ENCODE measurements around the gene MAP6D1. TPM values are rescaled to one million over a fixed set of nuclear protein-coding genes. Genes with fewer than 3 reads are reported as not detected.

The MAP6D1 gene
- total RNA-seq, 1 donor from 2014 or later: 1.1 TPM

DNA sequence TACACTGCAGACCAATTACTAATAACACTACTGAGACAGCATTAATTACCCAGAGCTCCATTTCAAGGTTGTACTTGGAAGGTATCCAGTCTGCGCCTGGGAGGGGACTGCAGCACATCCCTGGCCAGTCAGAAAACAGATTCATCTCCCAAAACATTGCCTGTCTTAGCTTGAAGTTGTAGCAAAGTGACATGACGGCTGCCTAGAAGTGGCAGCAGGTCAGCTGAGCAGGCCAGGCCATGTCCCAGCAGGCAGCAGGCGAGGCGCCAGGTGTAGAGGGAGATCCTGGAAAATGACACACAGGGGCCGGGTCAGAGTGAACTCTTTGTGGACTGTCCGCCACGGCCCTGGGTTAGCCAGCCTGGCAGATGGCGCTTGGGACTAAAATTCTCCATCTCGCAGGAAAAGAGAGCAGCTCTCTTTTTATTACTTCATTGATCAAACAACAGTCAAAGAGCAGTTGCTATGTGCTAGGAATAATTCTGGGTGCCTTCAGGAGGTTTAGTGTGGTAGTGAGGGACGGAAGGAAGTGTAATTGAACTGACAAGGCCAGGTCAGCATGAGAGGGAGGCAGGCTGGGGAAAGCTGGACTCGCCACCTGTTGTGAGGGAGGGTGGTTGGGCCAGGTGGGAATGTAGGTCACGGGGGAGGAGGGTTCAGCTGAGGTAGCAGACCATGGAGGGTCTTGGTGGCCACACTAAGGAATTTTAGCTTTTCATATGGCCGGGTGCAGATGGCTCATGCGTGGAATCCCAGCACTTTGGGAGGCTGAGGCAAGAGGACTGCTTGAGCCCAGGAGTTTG lies 1.3 kb upstream of the MAP6D1 start:
- DNase-seq (ENCODE audit: low spot score) (no peak), ATAC-seq (peak; percentile 25)
- intact Hi-C loops (cut with DNase I): no loop called here

- no peak for DNase-seq (ENCODE audit: low spot score)
- intact Hi-C loops (cut with DNase I): no loop called here
- peak; percentile 37 for ATAC-seq
These were observed 469 bp downstream of the MAP6D1 start for GRCh38 chr3:183824761-183825455.

- intact Hi-C loops (cut with DNase I): no loop called here
- no peak for DNase-seq (ENCODE audit: low spot score)
- no peak for ATAC-seq
These were observed 1.4 kb downstream of the MAP6D1 start for GRCh38 chr3:183823963-183824362.

DNA sequence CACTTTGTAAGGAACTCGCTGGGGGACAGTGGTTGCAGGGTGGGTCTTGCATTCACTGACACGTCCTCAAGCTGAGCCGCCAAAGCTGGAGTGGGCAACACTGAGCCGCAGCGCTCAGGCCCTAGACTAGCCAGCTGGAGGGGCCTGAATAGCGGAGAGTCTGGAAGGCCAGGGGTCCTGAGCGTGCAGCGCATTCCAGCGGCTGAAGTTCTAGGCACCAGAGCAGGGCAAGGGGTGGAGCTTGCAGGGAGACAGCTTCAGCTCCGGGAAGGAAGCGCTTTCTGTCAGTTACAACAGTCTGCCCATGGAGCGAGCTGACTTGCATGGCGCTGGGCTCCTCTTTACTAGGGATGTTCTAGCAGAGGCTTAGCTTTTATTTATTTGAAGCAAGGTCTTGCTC lies 2.7 kb downstream of the MAP6D1 start:
- ATAC-seq: no peak
- intact Hi-C loops (cut with DNase I): no loop called here
- no peak for DNase-seq (ENCODE audit: low spot score)

GRCh38 chr3:183819831-183820230 lies 5.5 kb downstream of the MAP6D1 start:
- DNase-seq (ENCODE audit: low spot score): no peak
- intact Hi-C loops (cut with DNase I): no loop called here
- ATAC-seq: no peak

- DNase-seq (ENCODE audit: low spot score) (no peak), ATAC-seq (peak; percentile 30)
- intact Hi-C loops (cut with DNase I): no loop called here
These were observed 6.4 kb downstream of the MAP6D1 start for GRCh38 chr3:183818706-183819624.

- no peak for DNase-seq (ENCODE audit: low spot score)
- intact Hi-C loops (cut with DNase I): no loop called here
- ATAC-seq: no peak
These were observed 7.2 kb downstream of the MAP6D1 start for GRCh38 chr3:183818041-183818620.

DNA sequence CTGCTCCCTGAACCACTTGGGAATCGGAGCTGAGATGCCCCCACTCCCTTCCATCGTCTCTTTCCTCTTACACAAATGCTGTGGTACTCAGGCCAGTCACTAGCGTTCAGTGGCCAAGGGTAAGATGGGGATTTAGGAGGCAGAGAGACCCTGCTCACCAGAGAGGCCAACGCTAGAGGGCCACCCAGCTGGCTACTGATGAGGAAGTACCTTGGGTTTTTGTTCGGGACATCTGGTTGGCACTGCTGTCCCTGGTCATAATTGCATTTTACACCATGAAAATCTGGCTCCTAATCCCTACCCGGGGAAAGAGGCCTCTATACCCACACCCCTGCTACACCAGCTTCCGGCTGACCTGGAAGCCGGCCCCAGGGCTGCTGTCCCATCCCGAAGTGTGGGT lies 7.7 kb downstream of the MAP6D1 start:
- intact Hi-C loops (cut with DNase I): no loop called here
- ATAC-seq: no peak
- DNase-seq (ENCODE audit: low spot score): no peak

GRCh38 chr3:183816681-183817510 lies 8.5 kb downstream of the MAP6D1 start:
- ATAC-seq (no peak), DNase-seq (ENCODE audit: low spot score) (no peak)
- intact Hi-C loops (cut with DNase I): no loop called here

- intact Hi-C loops (cut with DNase I): no loop called here
- ATAC-seq (no peak), DNase-seq (ENCODE audit: low spot score) (no peak)
These were observed 9.4 kb downstream of the MAP6D1 start for GRCh38 chr3:183815951-183816475.

DNA sequence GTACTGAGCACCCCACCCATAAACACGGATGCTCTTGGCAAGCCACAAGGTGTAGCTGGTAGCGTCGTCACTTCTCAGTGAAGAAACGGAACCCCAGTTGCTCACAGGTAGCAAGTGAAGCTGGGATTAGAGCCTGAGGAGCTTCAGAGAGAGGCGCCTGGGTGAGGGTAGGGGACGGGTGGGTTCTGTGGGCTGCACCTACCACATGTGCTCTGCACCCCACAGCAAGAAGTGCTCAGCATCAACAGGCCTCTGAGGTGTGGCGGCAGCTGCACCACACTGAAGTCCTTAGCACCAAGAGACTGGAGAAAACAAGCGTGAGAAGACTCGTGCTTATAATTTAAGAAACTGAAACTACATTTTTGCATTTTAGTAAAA lies 9.8 kb downstream of the MAP6D1 start:
- DNase-seq (ENCODE audit: low spot score) (no peak), ATAC-seq (no peak)
- intact Hi-C loops (cut with DNase I): no loop called here

GRCh38 chr3:183814240-183814639 lies 11.1 kb downstream of the MAP6D1 start:
- intact Hi-C loops (cut with DNase I): no loop called here
- ATAC-seq (no peak), DNase-seq (ENCODE audit: low spot score) (no peak)

GRCh38 chr3:183812761-183813445 lies 12.5 kb downstream of the MAP6D1 start:
- no peak for DNase-seq (ENCODE audit: low spot score)
- ATAC-seq: no peak
- intact Hi-C loops (cut with DNase I): no loop called here

- intact Hi-C loops (cut with DNase I): no loop called here
- no peak for DNase-seq (ENCODE audit: low spot score)
- no peak for ATAC-seq
These were observed 13.7 kb downstream of the MAP6D1 start for GRCh38 chr3:183811638-183812037.

GRCh38 chr3:183810643-183811594 lies 14.5 kb downstream of the MAP6D1 start:
- intact Hi-C loops (cut with DNase I): no loop called here
- ATAC-seq: no peak
- no peak for DNase-seq (ENCODE audit: low spot score)

GRCh38 chr3:183809270-183809669 lies 16.1 kb downstream of the MAP6D1 start:
- DNase-seq (ENCODE audit: low spot score) (no peak), ATAC-seq (no peak)
- intact Hi-C loops (cut with DNase I): no loop called here

GRCh38 chr3:183808355-183808754 lies 17.0 kb downstream of the MAP6D1 start:
- intact Hi-C loops (cut with DNase I): no loop called here
- ATAC-seq: no peak
- DNase-seq (ENCODE audit: low spot score): no peak

Data from sciatic nerve (tissue), 2 donors.